ENCODE results near the gene MACROD1. TPM values are rescaled to one million over a fixed set of nuclear protein-coding genes. Genes with fewer than 3 reads are reported as not detected.
"Not testable (repeated sequence)": the region's sequence is repeated elsewhere in the genome, so short reads cannot be mapped to it uniquely, and the experiment has no call there.

MACROD1 gene
- total RNA-seq, 2 donors from 2014 or later, result 3.9 to 7.5 TPM

GRCh38 chr11:64055077-64055476, 110.8 kb downstream of the MACROD1 start:
- H3K4me1 Mint-ChIP-seq, result no peaks in the 10 kb centered on the region
- DNase-seq (no peak), ATAC-seq (no peak)
- no peak overlapping the region for H3K4me3 Mint-ChIP-seq
- H3K27ac Mint-ChIP-seq, result no peak overlapping the region
- no peaks in the 10 kb centered on the region for H3K27me3 Mint-ChIP-seq
- no peaks in the 10 kb centered on the region for H3K36me3 Mint-ChIP-seq (ENCODE audit: low read depth)
- no peaks in the 10 kb centered on the region for H3K9me3 ChIP-seq (ENCODE audit: control insufficient read depth, low read length, poor library complexity, severe bottlenecking)

DNA sequence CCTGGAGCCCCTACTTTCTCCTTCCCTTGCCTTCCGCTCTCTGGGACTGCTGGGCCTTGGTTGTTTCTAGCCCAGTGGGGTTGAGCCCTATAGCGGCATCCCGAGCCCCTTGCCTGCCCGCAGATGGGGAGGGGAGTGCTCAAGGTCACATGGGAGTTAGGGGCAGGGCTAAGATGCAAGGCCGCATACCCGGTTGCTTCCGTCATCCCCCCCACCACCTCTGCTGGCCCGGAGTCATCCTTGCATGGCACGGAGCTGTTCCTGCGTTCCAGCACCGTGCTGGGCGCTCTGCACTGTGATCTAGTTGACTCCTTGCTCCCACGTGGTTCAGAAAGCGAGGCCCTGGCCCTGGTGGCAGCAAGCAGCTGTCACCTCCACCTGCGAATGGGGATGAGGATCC, 112.2 kb downstream of the MACROD1 start:
- Mint-ChIP-seq H3K4me1 (no peaks in the 10 kb centered on the region), H3K27me3 (no peaks in the 10 kb centered on the region), H3K36me3 (ENCODE audit: low read depth) (no peaks in the 10 kb centered on the region), H3K4me3 (no peak overlapping the region), H3K27ac (no peak overlapping the region)
- H3K9me3 ChIP-seq (ENCODE audit: control insufficient read depth, low read length, poor library complexity, severe bottlenecking), result no peaks in the 10 kb centered on the region
- DNase-seq (no peak), ATAC-seq (no peak)

DNA sequence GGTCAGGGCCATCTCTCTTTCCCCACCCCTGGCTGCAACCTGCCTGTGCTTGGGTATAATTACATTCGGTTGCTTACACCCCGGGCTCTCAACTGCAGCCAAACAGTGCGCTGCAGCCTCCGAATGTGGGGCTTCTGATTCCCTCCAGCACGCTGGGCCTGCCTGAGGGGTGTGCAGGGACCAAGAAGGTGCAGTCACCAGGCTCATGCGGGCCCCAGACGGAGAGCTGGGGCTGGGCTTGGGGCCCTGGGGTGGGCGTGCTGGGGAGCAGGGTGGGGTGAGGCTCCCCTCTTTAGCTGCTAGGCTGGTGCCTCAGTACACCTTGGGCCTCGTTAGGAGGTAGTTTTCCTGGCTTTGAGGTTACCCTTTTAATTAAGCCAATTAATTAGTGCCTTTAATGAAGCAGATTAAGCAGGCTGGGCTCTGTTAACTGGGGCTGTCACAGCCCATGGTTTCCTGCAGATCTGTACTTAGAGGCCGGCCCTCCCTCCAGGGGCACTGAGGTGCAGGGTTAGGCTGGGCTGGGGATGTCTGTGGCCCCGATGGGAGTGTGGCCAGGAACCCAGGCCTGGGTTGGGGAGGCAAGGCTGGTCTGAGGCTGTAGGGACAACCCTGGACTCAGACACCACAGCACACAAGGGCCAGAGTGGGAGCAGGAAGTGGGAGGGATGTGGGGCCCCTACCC, 112.8 kb downstream of the MACROD1 start:
- Mint-ChIP-seq H3K27me3 (no peaks in the 10 kb centered on the region), H3K27ac (no peak overlapping the region), H3K4me1 (no peaks in the 10 kb centered on the region), H3K36me3 (ENCODE audit: low read depth) (no peaks in the 10 kb centered on the region), H3K4me3 (no peak overlapping the region)
- H3K9me3 ChIP-seq (ENCODE audit: control insufficient read depth, low read length, poor library complexity, severe bottlenecking), result no peaks in the 10 kb centered on the region
- ATAC-seq (no peak), DNase-seq (no peak)

DNA sequence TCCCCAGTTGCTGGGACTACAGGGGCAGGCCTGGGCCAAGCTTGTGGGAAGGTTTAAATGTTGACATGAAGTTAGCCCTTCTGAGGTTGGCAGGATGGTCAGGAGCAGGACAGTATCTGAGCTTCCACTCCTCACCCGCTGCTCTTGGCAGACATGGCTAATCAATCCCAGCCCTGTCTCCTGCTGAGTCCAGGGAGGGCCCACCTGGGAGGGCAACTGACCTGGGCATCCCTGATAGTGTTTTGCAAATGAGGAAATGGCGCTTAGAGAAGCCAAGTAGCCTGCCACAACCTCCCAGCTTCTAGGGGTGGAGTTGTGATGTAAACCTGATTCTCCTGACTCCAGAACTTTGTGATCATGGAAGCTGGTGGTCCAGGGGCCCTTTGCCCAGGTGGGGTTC, 113.5 kb downstream of the MACROD1 start:
- DNase-seq (no peak), ATAC-seq (no peak)
- H3K4me1 Mint-ChIP-seq, result no peaks in the 10 kb centered on the region
- H3K27ac Mint-ChIP-seq, result no peak overlapping the region
- no peak overlapping the region for H3K4me3 Mint-ChIP-seq
- H3K36me3 Mint-ChIP-seq (ENCODE audit: low read depth), result no peaks in the 10 kb centered on the region
- H3K9me3 ChIP-seq (ENCODE audit: control insufficient read depth, low read length, poor library complexity, severe bottlenecking), result no peaks in the 10 kb centered on the region
- H3K27me3 Mint-ChIP-seq, result no peaks in the 10 kb centered on the region

GRCh38 chr11:64051297-64051696, 114.6 kb downstream of the MACROD1 start:
- ATAC-seq (no peak), DNase-seq (no peak)
- H3K4me1 Mint-ChIP-seq, result no peaks in the 10 kb centered on the region
- no peaks in the 10 kb centered on the region for H3K36me3 Mint-ChIP-seq (ENCODE audit: low read depth)
- H3K4me3 Mint-ChIP-seq, result no peak overlapping the region
- no peak overlapping the region for H3K27ac Mint-ChIP-seq
- H3K27me3 Mint-ChIP-seq, result no peaks in the 10 kb centered on the region
- H3K9me3 ChIP-seq (ENCODE audit: control insufficient read depth, low read length, poor library complexity, severe bottlenecking), result no peaks in the 10 kb centered on the region

DNA sequence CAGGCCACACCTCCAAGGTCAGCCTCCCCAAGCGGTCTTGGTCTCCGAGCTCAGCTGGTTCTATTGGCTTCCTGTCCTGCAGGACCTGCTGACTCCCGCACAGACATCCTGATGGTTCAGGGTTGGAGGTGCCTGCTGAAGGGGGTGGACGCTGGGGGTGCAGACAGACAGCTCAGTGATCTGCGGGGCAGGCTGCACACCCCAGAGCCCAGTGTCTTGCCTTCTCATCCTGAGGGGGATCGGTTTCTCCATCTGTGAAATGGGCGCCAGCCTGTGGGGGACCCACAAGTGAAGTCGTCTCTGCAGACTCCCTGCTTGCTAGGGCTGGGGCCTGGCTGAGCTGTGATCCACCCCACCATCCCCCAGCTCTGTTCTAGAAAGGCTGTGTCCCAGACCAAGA, 116.4 kb downstream of the MACROD1 start:
- H3K4me1 Mint-ChIP-seq, result no peaks in the 10 kb centered on the region
- no peak overlapping the region for H3K4me3 Mint-ChIP-seq
- no peaks in the 10 kb centered on the region for H3K9me3 ChIP-seq (ENCODE audit: control insufficient read depth, low read length, poor library complexity, severe bottlenecking)
- no peaks in the 10 kb centered on the region for H3K36me3 Mint-ChIP-seq (ENCODE audit: low read depth)
- H3K27ac Mint-ChIP-seq, result no peak overlapping the region
- no peak for DNase-seq
- ATAC-seq, result no peak
- H3K27me3 Mint-ChIP-seq, result no peaks in the 10 kb centered on the region

DNA sequence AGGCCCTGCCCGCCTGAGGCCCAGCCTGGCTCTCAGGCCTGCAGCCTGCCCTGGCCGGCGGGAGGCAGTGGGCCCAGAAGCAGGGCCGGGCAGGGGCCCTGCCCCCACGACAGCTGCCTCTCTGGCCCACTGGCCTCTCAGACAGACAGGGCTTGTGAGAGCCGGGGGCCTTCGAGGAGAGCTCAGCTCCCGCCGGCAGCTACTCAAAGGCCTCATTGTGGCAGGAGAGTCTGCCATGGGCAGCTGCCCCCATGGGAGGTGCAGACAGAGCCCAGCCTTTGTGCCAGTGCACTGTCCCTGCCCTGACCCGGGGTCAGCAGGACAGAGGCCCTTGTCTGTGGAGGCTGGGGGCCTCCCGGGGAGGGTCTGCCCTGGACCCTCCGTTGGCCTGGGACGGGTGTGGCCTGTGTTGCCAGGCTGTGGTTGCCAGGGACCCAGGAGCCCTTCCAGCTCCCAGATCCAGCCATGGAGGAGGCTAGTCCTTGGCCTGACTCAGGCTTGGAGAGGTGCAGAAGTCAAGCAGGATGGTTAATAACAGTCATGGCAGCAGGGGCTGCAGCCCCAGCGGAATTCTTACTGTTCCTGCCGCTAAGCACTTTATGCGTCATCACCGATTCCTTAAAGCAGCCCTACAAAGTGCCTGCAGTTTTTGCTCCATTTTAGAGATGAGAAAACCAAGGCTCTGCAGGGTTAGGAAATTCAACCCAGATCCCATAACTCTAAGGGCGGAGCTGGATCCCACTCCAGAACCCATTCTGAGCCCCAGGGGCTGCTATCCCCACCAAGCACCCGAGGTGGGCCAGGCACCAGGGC, 117.7 kb downstream of the MACROD1 start:
- H3K9me3 ChIP-seq (ENCODE audit: control insufficient read depth, low read length, poor library complexity, severe bottlenecking), result no peaks in the 10 kb centered on the region
- H3K36me3 Mint-ChIP-seq (ENCODE audit: low read depth), result no peaks in the 10 kb centered on the region
- no peak for ATAC-seq
- no peak for DNase-seq
- H3K4me1 Mint-ChIP-seq, result no peaks in the 10 kb centered on the region
- H3K4me3 Mint-ChIP-seq, result no peak overlapping the region
- H3K27ac Mint-ChIP-seq, result no peak overlapping the region
- H3K27me3 Mint-ChIP-seq, result no peaks in the 10 kb centered on the region

DNA sequence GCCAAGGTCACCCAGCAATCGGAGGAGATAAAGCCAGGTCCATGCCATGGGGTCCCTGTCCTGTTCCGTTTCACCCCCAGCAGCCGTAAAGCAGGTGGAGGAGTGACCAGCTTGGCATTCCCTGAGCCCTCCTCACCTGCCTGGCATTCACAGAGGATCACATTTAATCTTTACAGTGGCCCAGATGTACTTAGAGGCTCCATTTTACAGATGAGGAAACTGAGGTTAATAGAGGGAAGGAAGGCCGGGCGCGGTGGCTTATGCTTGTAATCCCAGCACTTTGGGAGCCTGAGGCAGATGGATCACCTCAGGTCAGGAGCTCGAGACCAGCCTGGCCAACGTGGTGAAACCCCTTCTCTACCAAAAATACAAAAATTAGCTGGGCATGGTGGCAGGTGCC, 118.5 kb downstream of the MACROD1 start:
- H3K27ac Mint-ChIP-seq; H3K36me3 Mint-ChIP-seq (ENCODE audit: low read depth); ATAC-seq; DNase-seq; H3K4me3 Mint-ChIP-seq; H3K9me3 ChIP-seq (ENCODE audit: control insufficient read depth, low read length, poor library complexity, severe bottlenecking); H3K27me3 Mint-ChIP-seq; H3K4me1 Mint-ChIP-seq: not testable (repeated sequence)

- Mint-ChIP-seq H3K4me1 (no peaks in the 10 kb centered on the region), H3K36me3 (ENCODE audit: low read depth) (no peaks in the 10 kb centered on the region), H3K4me3 (no peak overlapping the region), H3K27ac (no peak overlapping the region), H3K27me3 (peaks cover under 1% of the 10 kb centered on the region)
- ATAC-seq (no peak), DNase-seq (no peak)
- no peaks in the 10 kb centered on the region for H3K9me3 ChIP-seq (ENCODE audit: control insufficient read depth, low read length, poor library complexity, severe bottlenecking)
Observed at GRCh38 chr11:64045700-64046099, 120.2 kb downstream of the MACROD1 start.

GRCh38 chr11:64044730-64045393, 121.1 kb downstream of the MACROD1 start:
- no peak overlapping the region for H3K4me3 Mint-ChIP-seq
- peaks cover 9% of the 10 kb centered on the region for H3K27me3 Mint-ChIP-seq
- H3K4me1 Mint-ChIP-seq, result peaks cover 2% of the 10 kb centered on the region
- no peak overlapping the region for H3K27ac Mint-ChIP-seq
- DNase-seq (no peak), ATAC-seq (no peak)
- H3K9me3 ChIP-seq (ENCODE audit: control insufficient read depth, low read length, poor library complexity, severe bottlenecking), result no peaks in the 10 kb centered on the region
- H3K36me3 Mint-ChIP-seq (ENCODE audit: low read depth), result no peaks in the 10 kb centered on the region

- H3K4me3 Mint-ChIP-seq, result no peak overlapping the region
- peaks cover 16% of the 10 kb centered on the region for H3K27me3 Mint-ChIP-seq
- H3K9me3 ChIP-seq (ENCODE audit: control insufficient read depth, low read length, poor library complexity, severe bottlenecking), result no peaks in the 10 kb centered on the region
- H3K36me3 Mint-ChIP-seq (ENCODE audit: low read depth), result no peaks in the 10 kb centered on the region
- no peak overlapping the region for H3K27ac Mint-ChIP-seq
- DNase-seq (no peak), ATAC-seq (no peak)
- H3K4me1 Mint-ChIP-seq, result peaks cover 2% of the 10 kb centered on the region
Observed at GRCh38 chr11:64043545-64043944, 122.4 kb downstream of the MACROD1 start.

DNA sequence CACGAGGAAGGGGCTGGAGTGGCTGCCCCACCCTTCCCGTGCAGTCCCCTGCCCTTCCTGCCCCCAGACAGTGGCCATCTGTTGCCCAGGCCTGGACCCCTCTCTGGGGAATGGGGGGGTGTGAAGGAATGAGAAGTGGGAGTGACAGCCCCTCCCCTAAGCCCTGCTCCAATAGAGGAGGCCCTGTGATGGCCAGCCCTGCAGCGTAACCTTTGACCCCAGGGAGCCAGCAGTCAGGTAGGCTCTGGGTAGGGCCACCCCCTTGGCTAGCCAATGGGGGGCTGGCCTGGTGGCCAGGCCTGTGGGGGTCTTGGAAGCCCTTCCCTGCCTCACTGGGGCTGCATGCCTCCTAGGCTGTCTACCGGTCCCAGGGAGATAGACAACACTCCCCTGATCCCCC, 123.6 kb downstream of the MACROD1 start:
- Mint-ChIP-seq H3K36me3 (ENCODE audit: low read depth) (no peaks in the 10 kb centered on the region), H3K4me3 (no peak overlapping the region), H3K27me3 (peaks cover 25% of the 10 kb centered on the region), H3K27ac (no peak overlapping the region), H3K4me1 (peaks cover 2% of the 10 kb centered on the region)
- no peak for ATAC-seq
- no peak for DNase-seq
- H3K9me3 ChIP-seq (ENCODE audit: control insufficient read depth, low read length, poor library complexity, severe bottlenecking), result no peaks in the 10 kb centered on the region

GRCh38 chr11:64041846-64042245, 124.1 kb downstream of the MACROD1 start:
- Mint-ChIP-seq H3K27me3 (peaks cover 25% of the 10 kb centered on the region), H3K36me3 (ENCODE audit: low read depth) (no peaks in the 10 kb centered on the region), H3K27ac (no peak overlapping the region), H3K4me3 (no peak overlapping the region), H3K4me1 (peaks cover 2% of the 10 kb centered on the region)
- no peaks in the 10 kb centered on the region for H3K9me3 ChIP-seq (ENCODE audit: control insufficient read depth, low read length, poor library complexity, severe bottlenecking)
- no peak for DNase-seq
- no peak for ATAC-seq
